SU-DHL-6 (cell line): ENCODE measurements around the gene ATP8B2.

Source experiments
- H2AFZ ChIP-seq: fragments of 200-600 bp; sonication (generic); 2 replicates; pipeline ENCODE4 v1.6.1; 2014; ENCODE audit warnings: low read depth, mild to moderate bottlenecking, moderate library complexity, mixed read lengths, antibody characterized with exemption, low read length; ENCODE audit not compliant: severe bottlenecking
- H3F3A ChIP-seq: fragments of 200-600 bp; shearing (Covaris generic); 2 replicates; pipeline ENCODE4 v1.6.0; 2016; ENCODE audit warnings: antibody characterized with exemption, mild to moderate bottlenecking; ENCODE audit not compliant: insufficient read depth
- H3K27ac ChIP-seq: fragments of 200-600 bp; sonication (generic); 2 replicates; pipeline ENCODE4 v1.5.1; 2016; ENCODE audit warnings: low read depth, mild to moderate bottlenecking, low read length, moderate library complexity, mixed read lengths
- H3K27me3 ChIP-seq: fragments of 200-600 bp; sonication (generic), shearing (Covaris generic); 2 replicates; pipeline ENCODE4 v1.6.0; 2014; ENCODE audit warnings: mild to moderate bottlenecking, low read length
- H3K36me3 ChIP-seq: fragments of 200-600 bp; sonication (generic); 2 replicates; pipeline ENCODE4 v1.6.1; 2014; ENCODE audit warnings: mild to moderate bottlenecking, low read length, mixed read lengths
- H3K4me2 ChIP-seq: fragments of 300-600, 200-600 bp; shearing (Covaris generic), sonication (generic); 2 replicates; pipeline ENCODE4 v1.6.0; 2014; ENCODE audit warnings: low read length, low read depth, mild to moderate bottlenecking; ENCODE audit not compliant: poor library complexity, severe bottlenecking
- H3K4me3 ChIP-seq: fragments of 200-600 bp; sonication (generic); 2 replicates; pipeline ENCODE4 v1.5.1; 2014; ENCODE audit warnings: antibody characterized with exemption, low read length, mild to moderate bottlenecking, mixed read lengths; ENCODE audit not compliant: insufficient read depth, poor library complexity, severe bottlenecking
- H3K79me2 ChIP-seq: fragments of 200-600 bp; sonication (generic); 2 replicates; pipeline ENCODE4 v1.6.1; 2014; ENCODE audit warnings: mild to moderate bottlenecking, low read length, moderate library complexity; ENCODE audit not compliant: insufficient read depth
- H3K9ac ChIP-seq: fragments of 200-600 bp; sonication (generic); 2 replicates; pipeline ENCODE4 v1.7.0; 2014; ENCODE audit warnings: mild to moderate bottlenecking, low read length
- H3K9me2 ChIP-seq: fragments of 200-600 bp; sonication (generic); replicated peaks from 2 replicates; pipeline ENCODE4 v1.6.1; 2014; ENCODE audit warnings: low read length; ENCODE audit not compliant: insufficient read depth
- H3K9me3 ChIP-seq: fragments of 200-600 bp; sonication (generic); 2 replicates; pipeline ENCODE4 v1.6.1; 2014; ENCODE audit warnings: low read length, mixed read lengths; ENCODE audit not compliant: insufficient read depth
- H4K20me1 ChIP-seq: fragments of 200-600 bp; sonication (generic); 2 replicates; pipeline ENCODE4 v1.6.1; 2014; ENCODE audit warnings: low read depth, mild to moderate bottlenecking, antibody characterized with exemption, low read length, moderate library complexity, mixed read lengths
- CTCF ChIP-seq: fragments of 200-600 bp; sonication (generic); IDR thresholded peaks from one replicate; pipeline ENCODE4 v1.5.1; 2017; ENCODE audit warnings: antibody characterized with exemption, mild to moderate bottlenecking, low read length, moderate library complexity; ENCODE audit not compliant: insufficient read depth, poor library complexity, severe bottlenecking
- EZH2phosphoT487 ChIP-seq: fragments of 200-600 bp; sonication (generic), shearing (Covaris generic); conservative IDR thresholded peaks from 2 replicates; pipeline ENCODE4 v1.6.1; 2018; ENCODE audit warnings: mild to moderate bottlenecking, antibody characterized with exemption, low read length, moderate library complexity, mixed read lengths

ATP8B2 gene

DNA sequence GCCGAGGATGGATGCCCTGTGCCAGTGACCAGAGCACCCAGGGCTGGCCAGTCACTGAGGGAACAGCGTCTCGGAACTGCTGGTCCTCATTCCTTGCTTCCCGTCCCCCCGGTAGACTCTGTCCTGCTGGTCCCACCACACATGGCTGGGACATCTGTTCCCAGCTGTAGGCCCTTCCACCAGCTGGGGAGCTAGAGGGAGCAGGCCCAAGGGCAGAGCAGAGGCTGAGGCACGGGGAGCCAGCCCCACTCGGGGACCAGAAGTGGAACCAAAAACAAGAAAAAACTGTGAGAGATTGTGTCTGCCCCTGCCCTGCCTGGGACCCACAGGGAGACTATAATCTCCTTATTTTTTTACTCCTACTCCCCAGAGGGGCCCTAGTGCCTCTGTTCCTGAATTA, 23.8 kb downstream of the ATP8B2 start:
- H3K27ac ChIP-seq, result no peak overlapping the region
- no peaks in the 10 kb centered on the region for H3K9me2 ChIP-seq
- TF ChIP-seq EZH2phosphoT487 (no peak), CTCF (no peak)
- H3K4me3 ChIP-seq, result no peak overlapping the region
- H3K9ac ChIP-seq, result no peak overlapping the region
- H3F3A ChIP-seq, result no peaks in the 10 kb centered on the region
- H4K20me1 ChIP-seq, result no peaks in the 10 kb centered on the region
- no peaks in the 10 kb centered on the region for H3K27me3 ChIP-seq
- no peaks in the 10 kb centered on the region for H3K79me2 ChIP-seq
- no peaks in the 10 kb centered on the region for H3K9me3 ChIP-seq
- H3K4me2 ChIP-seq, result no peak overlapping the region
- no peaks in the 10 kb centered on the region for H3K36me3 ChIP-seq
- H2AFZ ChIP-seq, result no peak overlapping the region

DNA sequence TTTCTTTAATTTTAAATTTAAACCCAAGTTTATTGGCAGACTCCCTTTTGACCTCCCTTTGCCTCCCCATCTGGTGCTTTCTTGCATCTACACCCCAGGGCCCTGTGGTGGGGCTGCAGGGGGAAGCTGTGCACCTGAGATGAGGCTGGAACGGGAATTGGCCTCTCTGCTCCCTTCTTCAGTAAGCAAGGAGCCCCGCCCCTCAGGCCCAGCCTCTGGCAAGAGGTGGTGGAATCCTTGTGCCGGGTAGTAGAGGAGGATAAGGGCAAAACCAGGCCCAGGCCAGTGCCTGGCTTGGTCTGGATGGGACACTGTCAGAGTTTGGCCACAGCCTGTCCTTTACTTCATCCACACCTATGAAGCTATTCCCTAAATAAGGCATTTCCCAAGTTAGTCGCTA, 25.1 kb downstream of the ATP8B2 start:
- H2AFZ ChIP-seq, result no peak overlapping the region
- no peaks in the 10 kb centered on the region for H4K20me1 ChIP-seq
- no peaks in the 10 kb centered on the region for H3K36me3 ChIP-seq
- no peaks in the 10 kb centered on the region for H3K9me2 ChIP-seq
- no peak overlapping the region for H3K27ac ChIP-seq
- H3K79me2 ChIP-seq, result no peaks in the 10 kb centered on the region
- TF ChIP-seq EZH2phosphoT487 (no peak), CTCF (no peak)
- H3K4me3 ChIP-seq, result no peak overlapping the region
- no peaks in the 10 kb centered on the region for H3K9me3 ChIP-seq
- no peaks in the 10 kb centered on the region for H3F3A ChIP-seq
- no peak overlapping the region for H3K4me2 ChIP-seq
- H3K27me3 ChIP-seq, result no peaks in the 10 kb centered on the region
- no peak overlapping the region for H3K9ac ChIP-seq

GRCh38 chr1:154351363-154352068, 26.2 kb downstream of the ATP8B2 start:
- H3K36me3 ChIP-seq, result no peaks in the 10 kb centered on the region
- no peak overlapping the region for H3K9ac ChIP-seq
- no peak overlapping the region for H3K4me2 ChIP-seq

More at GRCh38 chr1:154351363-154352068, 26.2 kb downstream of the ATP8B2 start:
- Histone ChIP-seq H3K9me3 (no peaks in the 10 kb centered on the region), H2AFZ (no peak overlapping the region), H3F3A (no peaks in the 10 kb centered on the region), H3K4me3 (no peak overlapping the region), H4K20me1 (no peaks in the 10 kb centered on the region), H3K9me2 (no peaks in the 10 kb centered on the region), H3K79me2 (no peaks in the 10 kb centered on the region), H3K27me3 (no peaks in the 10 kb centered on the region), H3K27ac (no peak overlapping the region)
- TF ChIP-seq CTCF (no peak), EZH2phosphoT487 (no peak)
